ENCODE measurements around the gene DNAJB5.
A peak's percentile ranks its signal among the peaks of the same experiment; 100 is the strongest.
"Not testable (repeated sequence)": the region's sequence is repeated elsewhere in the genome, so short reads cannot be mapped to it uniquely, and the experiment has no call there.

Gene DNAJB5

DNA sequence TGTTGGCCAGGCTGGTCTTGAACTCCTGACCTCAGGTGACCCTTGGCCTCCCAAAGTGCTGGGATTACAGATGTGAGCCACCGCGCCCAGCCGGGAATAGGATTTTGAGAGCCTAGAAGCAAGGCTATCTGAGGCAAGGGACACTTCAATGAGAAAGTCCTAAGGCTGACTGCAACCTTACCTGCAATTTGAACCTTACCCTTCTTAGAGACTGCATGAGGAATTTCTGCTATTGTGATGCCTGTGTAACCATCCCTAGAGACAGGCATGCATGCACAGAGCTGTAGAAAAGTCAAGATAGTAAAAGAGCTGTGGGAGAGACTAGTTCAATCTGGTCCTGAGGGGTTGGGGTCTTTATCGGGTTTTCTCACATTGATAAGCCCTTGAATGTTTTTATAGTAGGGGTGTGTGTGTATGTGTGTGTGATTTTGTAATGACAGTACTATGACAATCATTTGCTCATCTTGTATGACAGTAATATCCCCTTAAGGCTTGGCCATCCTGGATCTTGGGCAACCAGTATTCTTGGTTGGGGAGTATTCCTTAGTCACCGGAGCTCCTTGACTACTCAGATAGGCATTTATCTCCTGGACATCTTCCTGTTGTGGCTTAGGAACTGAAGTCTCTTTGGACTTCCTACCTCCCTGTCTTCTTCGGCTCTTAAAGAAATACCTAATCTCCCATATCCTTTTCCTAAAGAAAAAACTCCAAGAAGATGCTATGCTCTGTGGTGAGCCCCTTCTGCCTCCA is 11.2 kb downstream of the DNAJB5 start:
- DNase-seq (ENCODE audit: low read depth in 2 of 2), result no peak

DNA sequence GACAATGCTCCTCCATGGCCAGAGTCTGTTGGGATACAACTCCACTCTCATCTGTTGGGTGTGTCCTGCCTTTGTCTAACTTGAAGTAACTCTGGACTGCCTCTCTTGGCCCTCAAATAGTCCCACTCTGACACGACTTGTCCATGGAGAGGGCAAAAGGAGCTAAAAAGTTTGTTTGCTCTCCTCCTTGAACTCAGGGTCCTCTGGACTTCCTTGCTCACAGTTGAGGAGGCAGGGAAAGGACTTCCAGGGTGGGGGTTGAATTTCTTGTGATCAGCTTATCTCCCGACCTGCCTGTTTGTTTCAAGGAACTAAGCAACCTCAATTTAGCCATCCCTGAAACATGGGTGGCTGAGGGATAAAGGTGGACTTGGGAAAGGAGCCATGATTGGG is 11.7 kb downstream of the DNAJB5 start:
- no peak for DNase-seq (ENCODE audit: low read depth in 2 of 2)

DNA sequence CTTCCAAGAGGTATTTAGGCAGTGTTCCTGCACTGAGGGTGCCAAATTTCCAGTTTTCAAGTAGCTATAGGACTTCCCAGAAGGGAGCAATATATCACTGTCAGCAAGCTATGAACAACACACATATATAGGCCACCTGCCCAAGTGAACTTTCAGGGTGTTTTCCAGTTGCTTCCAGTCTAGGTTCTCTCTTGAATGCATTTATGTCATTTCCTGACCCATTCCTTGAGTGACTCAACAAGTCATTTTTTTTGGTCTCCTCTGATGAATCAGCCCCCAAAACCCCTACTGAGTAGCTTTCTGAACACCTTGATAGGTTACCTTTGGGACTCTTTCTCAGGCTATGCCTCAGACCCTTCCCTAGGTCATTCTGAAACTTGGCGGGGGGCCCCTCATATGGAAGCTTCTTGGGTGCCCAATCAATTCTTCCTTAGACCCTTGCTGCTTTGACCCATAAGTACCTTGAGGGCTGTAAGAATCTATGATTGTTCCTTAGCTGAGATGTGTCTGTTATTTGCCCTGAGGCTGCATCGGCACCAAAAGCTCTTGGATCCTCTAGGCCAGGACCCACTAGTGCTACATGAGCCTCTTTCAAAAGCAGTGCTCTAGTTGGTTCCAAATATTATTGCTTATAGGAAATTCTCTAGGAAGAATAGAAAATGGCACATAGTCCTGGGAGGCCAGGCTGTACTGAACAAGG is 12.4 kb downstream of the DNAJB5 start:
- DNase-seq (ENCODE audit: low read depth in 2 of 2), result no peak

DNA sequence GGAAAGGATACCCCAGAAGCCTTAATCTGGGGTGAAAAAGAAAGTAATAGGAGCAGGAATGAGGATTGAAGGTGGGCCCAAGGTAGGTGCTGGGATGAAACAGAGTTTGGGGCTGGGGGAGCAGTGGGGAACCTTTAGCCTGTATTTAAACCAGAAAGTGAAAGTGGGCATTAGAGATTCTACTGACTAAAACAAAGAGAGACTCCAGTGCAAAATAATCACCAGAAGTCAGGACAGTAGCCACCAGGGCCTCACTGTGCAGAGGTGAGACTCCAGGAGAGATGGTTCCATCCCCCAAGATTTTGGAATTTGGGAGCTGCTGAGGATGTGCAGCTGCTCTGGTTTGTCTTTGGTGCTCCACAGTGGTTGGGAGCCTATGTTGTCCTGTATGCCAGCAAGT is 13.1 kb downstream of the DNAJB5 start:
- DNase-seq (ENCODE audit: low read depth in 2 of 2), result no peak

DNA sequence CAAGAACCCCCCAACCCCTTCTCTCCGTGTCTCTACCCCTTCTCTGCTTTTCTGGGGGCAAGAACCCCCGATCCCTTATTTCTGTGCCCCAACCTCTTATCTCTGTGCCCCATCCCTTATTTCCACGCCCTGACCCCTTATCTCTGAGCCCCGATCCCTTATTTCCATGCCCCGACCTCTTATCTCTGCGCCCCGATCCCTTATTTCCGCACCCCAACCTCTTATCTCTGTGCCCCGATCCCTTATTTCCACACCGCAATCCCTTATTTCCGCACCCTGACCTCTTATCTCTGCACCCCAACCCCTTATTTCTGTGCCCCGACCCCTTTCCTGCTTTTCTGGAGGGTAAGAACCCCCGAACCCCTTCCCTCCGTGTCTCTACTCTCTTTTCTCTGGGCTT is 14.8 kb downstream of the DNAJB5 start:
- DNase-seq (ENCODE audit: low read depth in 2 of 2), result not testable (repeated sequence)

DNA sequence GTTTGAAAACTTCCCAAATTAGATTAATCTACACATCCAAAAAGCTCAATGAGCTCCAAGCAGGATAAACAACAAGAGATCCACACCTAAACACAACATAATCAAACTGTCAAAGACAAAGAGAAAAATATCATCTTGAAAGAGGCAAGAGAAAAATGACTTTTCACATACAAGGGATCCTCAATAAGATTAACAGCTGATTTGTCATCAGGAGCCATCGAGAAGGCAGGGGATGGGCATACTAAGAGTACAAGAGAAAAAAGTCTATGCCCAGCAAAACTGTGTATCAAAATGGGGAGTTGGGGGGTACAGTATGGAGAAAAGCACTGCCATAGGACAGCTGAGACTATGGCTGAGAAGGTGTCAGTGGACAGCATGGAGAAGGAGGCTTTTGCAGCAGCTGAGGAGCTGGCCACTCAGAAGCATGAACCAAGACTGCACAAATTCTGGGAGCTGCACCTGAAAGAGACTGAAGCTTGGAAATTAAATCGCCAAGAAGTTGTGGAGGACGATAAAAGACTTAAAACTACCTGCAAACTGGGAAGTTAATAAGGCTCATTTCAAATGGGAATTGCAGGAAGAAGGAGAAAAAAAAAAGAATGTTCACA is 20.9 kb downstream of the DNAJB5 start:
- DNase-seq (ENCODE audit: low read depth in 2 of 2), result no peak

DNA sequence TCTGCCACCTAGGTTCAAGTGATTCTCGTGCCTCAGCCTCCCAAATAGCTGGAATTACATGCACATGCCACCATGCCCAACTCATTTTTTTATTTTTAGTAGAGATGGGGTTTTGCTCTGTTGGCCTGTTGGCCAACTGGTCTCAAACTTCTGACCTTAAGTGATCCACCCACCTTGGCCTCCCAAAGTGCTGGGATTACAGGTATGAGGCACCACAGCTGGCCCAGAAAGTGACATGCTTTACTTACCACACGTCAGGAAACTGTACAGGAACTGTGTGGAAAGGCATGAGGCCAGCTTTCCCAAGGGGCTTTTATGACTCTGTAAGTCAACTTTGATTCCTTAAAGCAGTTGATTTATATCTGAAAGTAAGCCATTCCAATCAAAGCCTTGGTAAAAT is 25.0 kb downstream of the DNAJB5 start:
- no peak for DNase-seq (ENCODE audit: low read depth in 2 of 2)

DNA sequence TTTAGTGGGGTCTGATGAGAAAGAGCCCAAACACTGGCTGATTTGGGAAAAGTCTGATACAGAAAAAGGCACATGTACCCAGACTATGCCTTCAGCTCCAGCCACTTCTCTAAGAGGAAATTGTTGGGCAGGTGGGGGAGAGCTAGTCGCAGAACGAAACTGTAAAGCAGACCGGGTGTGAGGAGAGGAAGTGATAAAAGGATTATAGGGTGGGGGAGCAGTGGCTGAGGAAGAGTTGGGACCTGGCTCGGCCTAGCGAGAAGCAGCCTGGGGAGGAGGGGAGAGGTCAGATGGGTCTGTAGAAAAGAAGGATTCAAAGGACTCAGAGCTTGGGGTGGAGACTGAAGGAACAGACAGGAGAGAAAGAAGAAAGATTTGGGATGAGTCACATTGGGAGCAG is 33.9 kb downstream of the DNAJB5 start:
- DNase-seq (ENCODE audit: low read depth in 2 of 2), result not testable (repeated sequence)

DNA sequence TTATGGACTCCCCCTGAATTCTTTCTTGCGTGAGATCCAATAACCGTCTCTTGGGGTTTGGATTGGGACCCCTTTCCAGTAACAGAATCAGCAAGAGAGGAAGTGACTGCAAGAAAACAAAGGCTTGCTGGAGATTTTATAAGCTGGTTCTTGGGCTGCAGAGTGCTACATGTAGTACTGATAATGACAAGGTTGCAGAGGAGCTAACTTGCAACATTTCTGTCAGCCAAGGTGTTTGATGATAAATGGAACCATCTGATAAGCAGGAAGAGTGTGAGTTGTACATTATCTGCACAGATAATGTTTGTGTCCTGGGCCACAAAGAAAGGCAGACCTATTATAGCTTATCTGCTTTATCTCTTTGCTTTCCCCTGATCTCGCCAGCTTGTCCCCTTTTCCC is 37.1 kb downstream of the DNAJB5 start:
- no peak for DNase-seq (ENCODE audit: low read depth in 2 of 2)

DNA sequence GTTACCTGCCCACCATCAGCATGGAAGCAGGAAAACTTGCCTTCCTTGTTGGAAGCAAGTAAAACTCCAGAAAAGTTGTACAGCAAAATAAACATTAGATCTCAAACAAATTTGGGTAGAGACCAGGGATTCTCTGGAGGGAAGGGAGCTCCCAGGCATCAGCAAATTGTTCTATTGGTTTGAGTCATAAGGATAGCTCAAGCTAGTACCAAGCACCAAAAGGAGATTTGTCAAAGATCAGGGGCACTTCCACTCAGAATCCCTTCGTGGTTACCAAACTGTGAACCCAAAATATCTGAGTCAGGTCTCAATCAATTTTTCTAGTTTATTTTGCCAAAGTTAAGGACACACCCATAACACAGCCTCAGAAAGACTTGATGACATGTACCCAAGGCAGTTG is 37.8 kb downstream of the DNAJB5 start:
- no peak for DNase-seq (ENCODE audit: low read depth in 2 of 2)

DNA sequence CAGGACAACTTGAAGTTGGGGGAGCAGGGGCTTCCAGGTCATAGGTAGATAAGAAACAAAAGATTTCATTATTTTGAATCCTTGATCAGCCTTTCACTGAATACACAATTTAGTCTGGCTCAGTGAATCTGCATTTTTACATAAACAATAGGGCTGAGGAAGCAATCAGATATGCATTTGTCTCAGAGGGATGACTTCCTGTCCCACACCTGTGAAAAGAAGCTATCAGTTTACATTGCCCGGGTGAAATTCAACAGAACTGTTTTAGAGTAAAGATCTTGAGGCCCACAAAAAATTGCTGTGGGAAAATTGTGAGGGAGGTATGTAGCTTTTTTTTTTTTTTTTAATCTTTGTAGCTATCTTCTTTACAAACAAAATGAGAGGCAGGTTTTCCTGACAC is 38.3 kb downstream of the DNAJB5 start:
- DNase-seq (ENCODE audit: low read depth in 2 of 2), result no peak

DNA sequence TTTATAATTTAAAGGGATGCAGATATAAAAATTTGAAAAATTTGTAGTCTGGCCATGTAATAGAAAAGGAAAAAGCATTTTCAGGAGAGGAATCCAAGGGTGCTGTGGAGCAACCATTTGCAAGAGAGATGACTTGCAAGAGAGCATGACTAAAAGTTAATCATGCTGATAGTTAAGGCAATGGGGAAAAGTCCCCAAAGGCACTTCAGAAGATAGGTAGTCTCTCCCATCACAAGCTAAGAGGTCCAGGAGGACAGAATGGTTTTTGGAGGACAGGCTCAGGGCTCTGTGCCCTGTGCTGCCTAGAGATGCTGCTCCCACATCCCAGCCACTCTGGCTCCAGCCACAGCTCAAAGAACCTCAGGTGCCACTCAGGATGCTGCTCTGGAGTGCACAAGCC is 38.8 kb downstream of the DNAJB5 start:
- DNase-seq (ENCODE audit: low read depth in 2 of 2), result no peak

DNA sequence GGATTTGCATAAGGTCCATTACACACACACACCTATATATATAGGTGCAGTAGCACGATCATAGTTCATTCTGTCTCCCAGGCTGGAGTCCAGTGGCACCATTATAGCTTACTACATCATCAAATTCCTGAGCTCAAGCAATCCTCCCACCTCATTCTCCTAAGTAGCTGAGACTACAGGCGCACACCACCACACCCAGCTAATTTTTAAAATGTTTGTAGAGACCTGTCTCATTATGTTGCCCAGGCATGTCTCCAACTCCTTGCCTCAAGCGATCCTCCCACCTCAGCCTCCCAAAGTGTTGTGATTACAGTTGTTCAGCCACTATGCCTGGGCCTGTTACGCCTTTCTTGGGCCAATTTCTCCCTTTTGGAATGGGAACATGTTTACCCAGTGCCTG is 39.7 kb downstream of the DNAJB5 start:
- no peak for DNase-seq (ENCODE audit: low read depth in 2 of 2)

DNA sequence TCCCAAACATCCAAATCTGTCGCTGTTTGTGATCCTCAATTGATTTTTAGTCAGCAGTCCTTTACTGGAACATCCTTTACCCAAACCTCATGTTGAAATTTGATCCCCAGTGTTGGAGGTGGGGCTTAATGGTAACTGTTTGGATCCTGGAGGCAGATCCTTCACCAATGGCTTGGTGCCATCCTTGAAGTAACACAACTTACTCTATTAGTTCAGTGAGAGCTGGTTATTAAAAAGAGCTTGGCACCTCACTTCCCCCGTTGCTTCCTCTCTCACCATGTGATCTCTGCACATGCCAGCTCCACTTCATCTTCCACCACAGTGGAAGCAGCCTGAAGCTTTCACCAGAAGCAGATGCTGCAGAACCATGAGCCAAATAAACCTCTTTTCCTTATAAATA is 40.3 kb downstream of the DNAJB5 start:
- no peak for DNase-seq (ENCODE audit: low read depth in 2 of 2)

DNA sequence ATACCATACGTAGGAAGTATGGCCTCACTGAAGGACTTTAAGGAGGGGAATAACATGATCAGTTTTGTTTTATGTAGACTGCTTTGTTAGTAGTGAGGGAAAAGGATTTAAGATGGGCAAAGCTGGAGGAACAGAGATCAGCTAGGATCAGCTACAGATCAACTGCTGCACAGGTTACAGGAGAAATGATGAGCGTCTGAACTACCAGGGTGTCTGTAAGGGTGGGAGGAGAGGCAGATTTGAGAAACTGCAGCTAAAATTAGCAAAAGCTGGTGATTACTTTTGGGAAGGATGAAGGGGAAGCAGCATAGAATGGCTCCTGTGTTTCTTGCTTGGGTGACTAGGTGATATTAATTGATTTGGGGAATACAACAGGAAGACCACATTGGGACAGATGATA is 43.6 kb downstream of the DNAJB5 start:
- DNase-seq (ENCODE audit: low read depth in 2 of 2), result no peak

DNA sequence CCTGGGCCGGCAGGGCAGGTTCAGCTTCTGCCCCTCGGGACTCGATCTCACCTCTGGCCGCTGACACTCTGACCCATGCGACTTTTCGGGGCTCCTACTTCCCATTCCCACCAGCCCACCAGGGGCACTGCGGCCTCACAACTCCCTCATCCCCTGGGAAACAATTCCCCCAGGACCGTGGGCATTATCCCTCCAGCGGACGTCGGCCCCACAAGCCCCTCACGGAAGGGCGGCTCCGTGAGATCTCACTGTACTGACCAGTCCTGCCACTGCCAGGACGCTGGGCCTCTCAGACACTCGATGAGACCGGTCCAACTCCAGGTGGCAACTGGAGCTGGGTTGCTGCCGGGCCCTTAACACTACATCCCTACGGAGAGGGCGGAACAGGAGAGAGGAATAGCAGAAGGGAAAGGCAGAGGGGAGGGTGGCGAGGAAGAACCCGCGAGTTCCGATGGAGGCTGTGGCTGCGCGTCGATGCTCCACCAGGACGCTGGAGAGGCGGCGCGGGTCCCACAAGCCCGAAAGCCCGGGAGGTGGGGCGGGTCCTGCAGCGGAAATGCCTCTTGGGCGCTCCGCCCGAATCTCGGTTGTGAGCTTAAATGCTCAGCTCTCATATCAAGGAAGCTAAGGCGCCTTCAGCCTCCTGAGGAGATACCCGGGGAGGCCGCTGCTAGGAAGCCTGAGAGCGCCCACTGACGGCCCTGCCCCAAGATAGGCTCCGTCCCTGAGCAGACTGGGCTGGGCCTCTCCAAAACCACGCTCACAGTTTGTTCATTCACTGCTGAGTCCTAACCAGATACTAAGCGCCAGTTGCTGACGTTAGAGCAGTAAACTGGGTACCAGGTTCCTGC is 46.5 kb downstream of the DNAJB5 start:
- peak; percentile 14 to 32 for DNase-seq (ENCODE audit: low read depth in 2 of 2)

DNA sequence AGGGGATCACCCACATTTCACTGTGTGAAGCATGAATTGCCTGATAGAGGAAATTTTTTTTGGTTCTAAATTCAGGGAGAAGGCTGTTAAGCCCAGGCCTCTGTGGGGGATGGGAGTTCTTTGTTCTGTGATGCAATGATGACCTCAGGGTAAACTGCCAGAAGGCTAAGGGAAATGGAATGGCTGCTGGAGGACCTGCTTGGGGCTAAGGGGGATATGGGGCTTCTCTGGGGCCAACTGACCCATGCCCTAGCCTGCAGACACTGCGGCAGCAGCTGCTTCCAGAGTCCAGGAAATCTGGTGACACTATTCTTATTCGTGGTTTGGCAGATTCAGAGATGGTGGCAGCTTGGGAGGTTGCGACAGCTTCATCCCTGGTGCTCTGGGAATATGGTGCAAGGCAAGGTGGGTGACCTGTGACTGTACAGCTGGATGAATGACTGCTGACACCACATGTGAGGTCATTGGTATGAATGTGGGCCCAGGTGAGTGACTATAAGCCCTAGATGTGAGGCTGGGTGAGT is 52.6 kb downstream of the DNAJB5 start:
- DNase-seq (ENCODE audit: low read depth in 2 of 2), result no peak

DNA sequence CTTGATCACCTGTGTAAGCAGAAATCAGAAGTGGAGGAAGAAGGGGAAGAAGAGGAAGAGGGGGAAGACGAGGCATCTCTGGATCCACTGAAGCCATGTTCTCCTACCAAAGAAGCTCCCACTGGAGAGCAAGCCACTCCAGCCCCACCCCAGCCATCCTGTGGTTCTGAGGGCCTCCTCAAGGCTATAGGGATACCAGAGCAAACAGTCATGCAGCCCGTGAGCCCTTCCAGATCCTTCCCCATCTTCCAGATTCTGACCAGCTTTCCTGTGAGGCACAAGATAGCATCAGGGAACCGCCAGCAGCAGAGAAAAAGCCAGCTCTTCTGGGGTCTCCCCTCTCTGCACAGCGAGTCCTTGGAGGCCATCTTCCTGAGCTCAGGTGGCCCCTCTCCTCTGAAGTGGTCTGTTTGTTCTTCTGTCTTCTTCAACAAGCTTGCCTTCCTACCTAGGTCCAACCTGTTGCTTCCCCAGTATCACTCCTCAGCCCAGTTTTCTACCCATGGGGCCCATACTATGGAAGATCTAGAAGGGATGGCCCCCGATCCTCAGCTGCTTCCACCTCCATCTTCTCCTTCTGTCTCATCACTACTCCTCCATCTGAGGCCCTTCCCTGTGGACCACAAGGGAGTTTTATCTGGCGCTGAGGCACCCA is 53.5 kb downstream of the DNAJB5 start:
- DNase-seq (ENCODE audit: low read depth in 2 of 2), result no peak

DNA sequence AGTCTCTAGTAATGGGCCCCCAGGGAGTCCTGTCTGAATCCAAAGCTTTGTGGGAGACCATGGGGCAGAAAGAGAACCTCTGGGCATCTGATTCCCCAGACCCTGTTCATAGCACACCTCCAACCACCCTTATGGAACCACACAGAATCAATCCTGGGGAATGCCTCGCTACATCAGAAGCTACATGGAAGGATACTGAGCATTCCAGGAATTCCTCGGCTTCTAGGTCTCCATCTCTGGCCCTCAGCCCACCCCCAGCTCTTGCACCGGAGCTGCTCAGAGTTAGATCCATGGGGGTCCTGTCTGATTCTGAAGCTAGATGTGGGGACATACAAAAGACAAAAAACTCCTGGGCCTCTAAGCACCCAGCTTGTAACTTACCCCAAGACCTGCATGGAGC is 54.5 kb downstream of the DNAJB5 start:
- no peak for DNase-seq (ENCODE audit: low read depth in 2 of 2)
